Measurements from ENCODE around the gene PRRC2B. TPM values are rescaled to one million over a fixed set of nuclear protein-coding genes. Genes with fewer than 3 reads are reported as not detected.

PRRC2B gene
- total RNA-seq, 1 experiment from 2014 or later = 170 TPM

- Histone ChIP-seq H2AFZ (ENCODE audit: low read depth, low read length, poor library complexity, severe bottlenecking) (no peak within 1 kb of the TSS), H3K9me2 (ENCODE audit: insufficient read depth) (no peaks in the 10 kb centered on the region), H3K9me3 (ENCODE audit: control insufficient read depth in 1 of 2, insufficient read depth in 1 of 2, low read depth in 1 of 2, low read length in 2 of 2) (no peaks in the 10 kb centered on the region), H3K36me3 (ENCODE audit: control insufficient read depth in 1 of 2, insufficient read depth in 2 of 2, low read length in 2 of 2) (peaks cover 4 to 15% of the 10 kb centered on the region in 2 experiments; a peak in 3 of 4 replicates), H3K27me3 (ENCODE audit: insufficient read depth, low read length) (no peaks in the 10 kb centered on the region), H3K4me1 (ENCODE audit: control insufficient read depth in 1 of 2, insufficient read depth in 2 of 2, low read length in 2 of 2) (peaks cover 0 to 13% of the 10 kb centered on the region in 2 experiments; a peak in 1 of 4 replicates), H3K79me2 (ENCODE audit: insufficient read depth, low read length) (peaks cover 11% of the 10 kb centered on the region; the same call in 1 of the 2 replicates), H3K27ac (ENCODE audit: low read depth, low read length) (peak within 1 kb of the TSS; percentile 49), H3K4me3 (replicated peaks in 1 of 2; ENCODE audit: low read depth in 1 of 2, low read length in 2 of 2) (peak within 1 kb of the TSS; percentile 65 to 75), H3K4me2 (ENCODE audit: low read length) (peak within 1 kb of the TSS; percentile 90), H4K20me1 (ENCODE audit: insufficient read depth) (no peaks in the 10 kb centered on the region), H3K9ac (ENCODE audit: low read length) (peak within 1 kb of the TSS; percentile 68)
- BruUV-seq (replicated peaks) = no TSS peak
- ATAC-seq (peak; percentile 92), DNase-seq (ENCODE audit: low read depth, low spot score) (peak; percentile 27)
- RAD21 ChIA-PET (ENCODE audit: low non-redundant PET in 1 of 2, low total read pairs in 2 of 2, uncharacterized antibody in 2 of 2, unreplicated experiment in 2 of 2) = interaction anchor here in 1 of 2 experiments (0.9 kb wide), 1 partner anchor 182 kb away, joined by 3 read pairs; no protein-coding TSS in a partner anchor
- TF ChIP-seq ZFX (IDR thresholded peaks at IDR 0.05) (peak; percentile 87), YY1 (IDR thresholded peaks at IDR 0.05; ENCODE audit: extremely low read depth, insufficient replicate concordance, low read depth, low read length) (no peak)
- intact Hi-C loops (cut with micrococcal nuclease) = no loop called here
- CTCF ChIA-PET = no interaction called here
- POLR2A ChIA-PET = no interaction called here
Measured at GRCh38 chr9:131530920-131531832, 137.3 kb downstream of the PRRC2B start, which contains the start of gene UCK1. Gene UCK1 (minus strand): TSS chr9:131531263. CDS start chr9:131531174, 89 bp downstream.

- ChIA-PET RAD21 (ENCODE audit: low non-redundant PET in 1 of 2, low total read pairs in 2 of 2, uncharacterized antibody in 2 of 2, unreplicated experiment in 2 of 2) (no interaction called here), POLR2A (no interaction called here), CTCF (no interaction called here)
- Histone ChIP-seq H3K4me3 (replicated peaks in 1 of 2; ENCODE audit: low read depth in 1 of 2, low read length in 2 of 2) (no peak overlapping the region), H3K36me3 (ENCODE audit: control insufficient read depth in 1 of 2, insufficient read depth in 2 of 2, low read length in 2 of 2) (no peaks in the 10 kb centered on the region), H3K9me2 (ENCODE audit: insufficient read depth) (no peaks in the 10 kb centered on the region), H3K4me1 (ENCODE audit: control insufficient read depth in 1 of 2, insufficient read depth in 2 of 2, low read length in 2 of 2) (peaks cover 0 to 12% of the 10 kb centered on the region in 2 experiments; a peak in 1 of 4 replicates), H3K9ac (ENCODE audit: low read length) (no peak overlapping the region), H4K20me1 (ENCODE audit: insufficient read depth) (no peaks in the 10 kb centered on the region), H2AFZ (ENCODE audit: low read depth, low read length, poor library complexity, severe bottlenecking) (no peak overlapping the region), H3K27ac (ENCODE audit: low read depth, low read length) (no peak overlapping the region), H3K27me3 (ENCODE audit: insufficient read depth, low read length) (no peaks in the 10 kb centered on the region), H3K9me3 (ENCODE audit: control insufficient read depth in 1 of 2, insufficient read depth in 1 of 2, low read depth in 1 of 2, low read length in 2 of 2) (no peaks in the 10 kb centered on the region), H3K79me2 (ENCODE audit: insufficient read depth, low read length) (peaks cover 8% of the 10 kb centered on the region; the same call in 1 of the 2 replicates), H3K4me2 (ENCODE audit: low read length) (no peak overlapping the region)
- DNase-seq (ENCODE audit: low read depth, low spot score) = no peak
- ATAC-seq = no peak
- intact Hi-C loops (cut with micrococcal nuclease) = no loop called here
- BruUV-seq (replicated peaks) = no TSS peak
- TF ChIP-seq RAD21 (IDR thresholded peaks at IDR 0.05; ENCODE audit: low read depth) (no peak), EZH2phosphoT487 (IDR thresholded peaks at IDR 0.05; ENCODE audit: borderline replicate concordance) (no peak), EGR1 (IDR thresholded peaks at IDR 0.05; ENCODE audit: low read depth) (no peak), EZH2 (IDR thresholded peaks at IDR 0.05) (no peak), SRF (IDR thresholded peaks at IDR 0.05; ENCODE audit: low read depth) (no peak), ATF3 (IDR thresholded peaks at IDR 0.05) (no peak), ZNF274 (IDR thresholded peaks at IDR 0.05; ENCODE audit: low read depth, low read length) (no peak), REST (IDR thresholded peaks at IDR 0.05; ENCODE audit: low read depth) (no peak), SIN3A (IDR thresholded peaks at IDR 0.05; ENCODE audit: low read depth) (no peak), FOSL1 (IDR thresholded peaks at IDR 0.05; ENCODE audit: low read depth) (no peak)
Measured at GRCh38 chr9:131534721-131535237, 140.9 kb downstream of the PRRC2B start.

Measured in HCT116 (cell line).